ENCODE results near the gene PAPPA. TPM values are rescaled to one million over a fixed set of nuclear protein-coding genes. Genes with fewer than 3 reads are reported as not detected.
A peak's percentile ranks its signal among the peaks of the same experiment; 100 is the strongest.

The PAPPA gene
- polyA plus RNA-seq, 3 donors = 4.0 to 4.2 (median 4.1) TPM

DNA sequence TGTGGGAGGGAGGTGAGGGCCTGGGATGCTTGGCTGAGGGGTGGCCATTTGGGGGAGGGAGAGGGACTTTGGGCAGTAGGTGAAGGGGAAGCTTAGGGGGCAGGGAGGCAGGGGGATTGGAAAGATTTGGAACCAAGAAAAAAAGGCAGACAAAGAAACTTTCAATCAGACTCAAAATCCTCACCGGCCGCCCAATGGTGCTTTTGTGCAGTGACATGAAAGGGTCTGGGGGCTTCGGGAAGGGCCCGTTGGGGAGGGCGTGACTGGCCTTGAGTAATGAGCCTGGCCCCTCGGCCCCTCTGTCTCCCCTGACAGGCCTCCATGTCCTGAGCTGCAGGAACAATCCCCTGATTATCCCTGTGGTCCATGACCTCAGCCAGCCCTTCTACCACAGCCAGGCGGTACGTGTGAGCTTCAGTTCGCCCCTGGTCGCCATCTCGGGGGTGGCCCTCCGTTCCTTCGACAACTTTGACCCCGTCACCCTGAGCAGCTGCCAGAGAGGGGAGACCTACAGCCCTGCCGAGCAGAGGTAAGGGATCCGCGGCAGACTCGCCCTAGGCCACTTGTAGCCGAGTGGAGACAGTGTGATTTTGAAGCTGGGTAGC, 181.1 kb downstream of the PAPPA start:
- no peak for DNase-seq (ENCODE audit: low read depth in 3 of 3, low spot score in 2 of 3)

- DNase-seq (ENCODE audit: low read depth in 3 of 3, low spot score in 2 of 3) = no peak
These were observed 181.8 kb downstream of the PAPPA start for GRCh38 chr9:116335392-116335791.

- DNase-seq (ENCODE audit: low read depth in 3 of 3, low spot score in 2 of 3) = no peak
These were observed 182.7 kb downstream of the PAPPA start for GRCh38 chr9:116336133-116336862.

DNA sequence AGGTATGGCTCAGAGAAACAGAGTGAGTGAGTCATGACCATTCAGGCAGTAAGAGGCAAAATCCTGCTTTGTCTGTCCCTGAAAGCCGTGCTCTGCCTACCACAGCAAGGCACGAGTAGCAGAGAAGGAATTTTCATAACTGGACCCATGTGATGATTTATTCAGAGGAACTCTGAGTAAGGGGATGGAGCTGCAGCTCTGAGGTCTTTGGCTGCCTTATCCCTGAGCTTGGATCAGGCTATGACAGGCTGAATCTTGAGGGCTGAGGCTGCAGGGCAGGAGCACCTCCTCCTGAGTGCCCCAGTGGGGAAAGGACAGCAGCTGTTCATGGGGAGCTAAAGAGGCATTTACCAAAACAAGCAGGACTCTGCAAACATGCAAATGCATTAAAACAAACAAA, 183.4 kb downstream of the PAPPA start:
- no peak for DNase-seq (ENCODE audit: low read depth in 3 of 3, low spot score in 2 of 3)

- DNase-seq (ENCODE audit: low read depth in 3 of 3, low spot score in 2 of 3) = no peak
These were observed 186.7 kb downstream of the PAPPA start for GRCh38 chr9:116340270-116340669.

DNA sequence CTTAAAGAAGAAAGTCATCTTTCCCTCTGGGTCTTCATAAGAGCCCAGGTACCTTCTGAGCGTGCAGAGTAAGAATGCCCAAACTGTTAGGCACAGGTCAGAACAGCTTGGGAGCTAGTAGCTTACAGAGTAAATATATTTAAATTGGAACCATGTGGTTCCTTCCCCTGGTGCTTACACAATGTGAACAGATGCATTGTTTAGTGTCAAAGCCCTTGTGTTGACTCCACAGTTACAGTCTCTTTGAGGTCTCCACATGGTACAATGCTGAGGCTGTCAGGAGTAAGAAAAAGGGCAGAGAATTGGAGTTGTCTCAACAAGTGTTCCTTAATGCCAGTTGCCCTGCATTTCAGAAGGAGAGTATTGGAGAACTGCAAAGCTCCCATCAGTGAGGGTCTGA, 188.5 kb downstream of the PAPPA start:
- DNase-seq (ENCODE audit: low read depth in 3 of 3, low spot score in 2 of 3) = no peak

GRCh38 chr9:116342941-116343340, 189.3 kb downstream of the PAPPA start:
- no peak for DNase-seq (ENCODE audit: low read depth in 3 of 3, low spot score in 2 of 3)

GRCh38 chr9:116344416-116344815, 190.8 kb downstream of the PAPPA start:
- DNase-seq (ENCODE audit: low read depth in 3 of 3, low spot score in 2 of 3) = no peak

- no peak for DNase-seq (ENCODE audit: low read depth in 3 of 3, low spot score in 2 of 3)
These were observed 191.8 kb downstream of the PAPPA start for GRCh38 chr9:116345393-116345792.

GRCh38 chr9:116345817-116346216, 192.2 kb downstream of the PAPPA start:
- DNase-seq (ENCODE audit: low read depth in 3 of 3, low spot score in 2 of 3) = no peak

GRCh38 chr9:116349684-116350083, 196.1 kb downstream of the PAPPA start:
- no peak for DNase-seq (ENCODE audit: low read depth in 3 of 3, low spot score in 2 of 3)

GRCh38 chr9:116350213-116350612, 196.6 kb downstream of the PAPPA start:
- no peak for DNase-seq (ENCODE audit: low read depth in 3 of 3, low spot score in 2 of 3)

- DNase-seq (ENCODE audit: low read depth in 3 of 3, low spot score in 2 of 3) = no peak
These were observed 199.4 kb downstream of the PAPPA start for GRCh38 chr9:116352958-116353357.

DNA sequence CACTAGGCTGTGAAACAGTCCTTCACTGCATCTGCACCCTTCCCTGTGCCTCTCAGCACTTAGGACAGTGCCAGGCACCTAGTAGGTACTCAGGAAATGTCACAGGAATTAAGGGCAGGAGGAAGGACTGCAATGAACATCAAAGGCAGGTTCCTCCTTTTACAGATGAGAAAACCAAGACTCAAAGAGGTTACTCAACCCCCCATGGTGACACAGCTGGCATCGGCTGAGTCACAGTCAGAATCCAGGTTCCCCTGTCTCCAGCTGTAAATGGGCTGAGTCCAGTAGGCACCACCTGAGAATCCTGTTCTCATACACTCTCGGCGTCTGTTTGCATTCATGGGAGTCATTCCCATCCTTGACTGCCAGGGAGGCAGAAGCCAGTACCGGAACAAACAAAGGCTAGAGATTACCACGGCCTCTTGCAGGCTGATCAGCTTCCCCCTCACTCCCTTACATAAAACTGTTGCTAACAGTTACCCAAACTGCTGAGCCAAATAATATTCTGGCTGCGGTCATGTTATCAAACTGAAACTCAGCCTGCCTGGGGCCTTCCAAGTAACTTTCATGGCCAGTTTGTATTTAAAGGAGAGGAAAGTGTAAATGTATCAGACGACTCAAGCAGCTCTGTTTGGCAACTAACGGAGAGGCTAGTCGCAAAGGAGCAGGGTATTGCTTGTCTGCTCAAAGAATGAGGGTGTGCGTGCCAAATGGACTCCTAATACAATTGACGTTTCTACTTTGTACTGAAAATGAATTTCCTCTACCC, 201.7 kb downstream of the PAPPA start:
- DNase-seq (ENCODE audit: low read depth in 3 of 3, low spot score in 2 of 3) = no peak

- no peak for DNase-seq (ENCODE audit: low read depth in 3 of 3, low spot score in 2 of 3)
These were observed 204.7 kb downstream of the PAPPA start for GRCh38 chr9:116358251-116358650.

GRCh38 chr9:116360016-116360415, 206.4 kb downstream of the PAPPA start:
- no peak for DNase-seq (ENCODE audit: low read depth in 3 of 3, low spot score in 2 of 3)

- DNase-seq (ENCODE audit: low read depth in 3 of 3, low spot score in 2 of 3) = no peak
These were observed 207.4 kb downstream of the PAPPA start for GRCh38 chr9:116360989-116361388.

GRCh38 chr9:116361547-116361946, 208.0 kb downstream of the PAPPA start:
- DNase-seq (ENCODE audit: low read depth in 3 of 3, low spot score in 2 of 3) = no peak

DNA sequence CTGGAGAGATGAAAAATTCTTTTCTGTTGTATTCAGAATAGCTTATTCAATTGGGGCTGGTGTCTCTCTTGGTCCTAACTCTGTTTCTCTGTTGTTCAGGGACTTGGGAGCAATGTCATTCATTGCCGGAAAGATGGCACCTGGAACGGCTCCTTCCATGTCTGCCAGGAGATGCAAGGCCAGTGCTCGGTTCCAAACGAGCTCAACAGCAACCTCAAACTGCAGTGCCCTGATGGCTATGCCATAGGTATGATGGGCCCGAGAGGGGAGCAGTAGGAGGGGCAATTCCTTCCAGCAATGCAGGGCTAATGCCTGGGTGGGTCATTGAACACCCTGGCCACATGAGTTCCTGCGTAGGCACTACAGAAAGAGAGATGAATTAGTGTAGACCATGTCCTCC, 208.9 kb downstream of the PAPPA start:
- no peak for DNase-seq (ENCODE audit: low read depth in 3 of 3, low spot score in 2 of 3)

- peak in 2 of 3 donors; percentile 56 to 64 for DNase-seq (ENCODE audit: low read depth in 3 of 3, low spot score in 2 of 3)
These were observed 211.5 kb downstream of the PAPPA start for GRCh38 chr9:116365056-116365471.

DNA sequence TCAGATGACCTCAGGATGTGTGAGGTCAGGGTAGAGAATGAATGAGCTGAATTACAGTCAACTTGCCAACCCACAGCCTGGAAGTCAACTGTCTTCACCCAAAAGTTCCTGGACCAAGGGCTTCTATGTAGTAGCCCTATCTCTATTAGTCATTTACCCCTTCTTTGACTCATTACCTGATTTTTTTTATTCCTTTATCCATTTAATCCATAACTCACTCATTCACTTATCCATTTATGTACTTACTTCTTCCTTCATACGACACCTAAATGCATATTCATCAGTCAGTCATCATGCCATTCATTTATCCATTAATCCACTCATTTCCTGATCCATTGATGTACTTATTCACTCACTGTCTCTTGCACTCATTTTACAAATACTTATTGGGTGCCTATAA, 212.7 kb downstream of the PAPPA start:
- DNase-seq (ENCODE audit: low read depth in 3 of 3, low spot score in 2 of 3) = no peak

GRCh38 chr9:116368680-116369079, 215.1 kb downstream of the PAPPA start:
- DNase-seq (ENCODE audit: low read depth in 3 of 3, low spot score in 2 of 3) = no peak

Data from right renal cortex interstitium (tissue), 3 donors.